Stimulated activated CD4-positive, alpha-beta T cell treated with anti-CD3 and anti-CD28 coated beads, Interleukin-1b, Interleukin-23, amount 100 ng/mL, for 48 hours (primary cell): ENCODE measurements around the gene ARF1.

Source experiments
- DNase-seq: peaks from one replicate; pipeline ENCODE4 v3.0.0-alpha.2; 2020

The ARF1 gene

GRCh38 chr1:228134591-228134990 lies 52.1 kb downstream of the ARF1 start:
- no peak for DNase-seq

- DNase-seq: no peak
Measured at GRCh38 chr1:228136901-228137300, 54.4 kb downstream of the ARF1 start.

GRCh38 chr1:228139406-228139930 lies 57.0 kb downstream of the ARF1 start:
- DNase-seq: no peak

GRCh38 chr1:228139931-228140723 lies 57.6 kb downstream of the ARF1 start, which contains the start of gene GUK1:
GUK1 (plus strand) TSS chr1:228140279; CDS start chr1:228140303, 24 bp downstream.
- DNase-seq: peak; percentile 100

GRCh38 chr1:228140724-228141225 lies 58.3 kb downstream of the ARF1 start:
- no peak for DNase-seq

- no peak for DNase-seq
Measured at GRCh38 chr1:228141226-228142044, 58.9 kb downstream of the ARF1 start.

- DNase-seq: no peak
Measured at GRCh38 chr1:228142155-228142691, 59.7 kb downstream of the ARF1 start.

- DNase-seq: no peak
Measured at GRCh38 chr1:228142701-228143136, 60.2 kb downstream of the ARF1 start.

- no peak for DNase-seq
Measured at GRCh38 chr1:228143480-228144192, 61.1 kb downstream of the ARF1 start.

GRCh38 chr1:228144193-228144992 lies 61.9 kb downstream of the ARF1 start:
- DNase-seq: no peak

- DNase-seq: no peak
Measured at GRCh38 chr1:228144993-228145343, 62.5 kb downstream of the ARF1 start.

- no peak for DNase-seq
Measured at GRCh38 chr1:228145463-228146416, 63.2 kb downstream of the ARF1 start.

- DNase-seq: no peak
Measured at GRCh38 chr1:228146417-228147150, 64.1 kb downstream of the ARF1 start.

GRCh38 chr1:228147151-228147693 lies 64.7 kb downstream of the ARF1 start:
- DNase-seq: no peak

- DNase-seq: no peak
Measured at GRCh38 chr1:228147768-228148167, 65.3 kb downstream of the ARF1 start.

- no peak for DNase-seq
Measured at GRCh38 chr1:228148196-228148861, 65.8 kb downstream of the ARF1 start.
